Right lobe of liver (tissue), 4 donors: ENCODE measurements around the gene PRRC1.

Experiments used
- CTCF ChIP-seq, 4 donors: fragments of 200-600 bp in 3 of 4; fragments of 450-650 bp in 1 of 4; IDR thresholded peaks; one replicate each; pipeline versions ENCODE4 v1.5.1 to v1.8.0; 2016 to 2022; ENCODE audit warnings: antibody characterized with exemption in 4 of 4, mild to moderate bottlenecking in 2 of 4
- POLR2A ChIP-seq: fragments of 450-650 bp; IDR thresholded peaks from one replicate; pipeline ENCODE4 v1.6.1; 2017; ENCODE audit warnings: antibody characterized with exemption, mild to moderate bottlenecking
- donor health status: DM: no; HTN: no; CAD: no.
- donor health status: DM: no; HTN: no; CAD: no.
- donor health status: DM: no; HTN: yes; CAD: no.

GRCh38 chr5:127586811-127587210 is 69.4 kb downstream of the PRRC1 start:
- TF ChIP-seq POLR2A (no peak), CTCF (IDR thresholded peaks at IDR 0.05) (no peak)
